ENCODE results near the gene MORN5.

The MORN5 gene

DNA sequence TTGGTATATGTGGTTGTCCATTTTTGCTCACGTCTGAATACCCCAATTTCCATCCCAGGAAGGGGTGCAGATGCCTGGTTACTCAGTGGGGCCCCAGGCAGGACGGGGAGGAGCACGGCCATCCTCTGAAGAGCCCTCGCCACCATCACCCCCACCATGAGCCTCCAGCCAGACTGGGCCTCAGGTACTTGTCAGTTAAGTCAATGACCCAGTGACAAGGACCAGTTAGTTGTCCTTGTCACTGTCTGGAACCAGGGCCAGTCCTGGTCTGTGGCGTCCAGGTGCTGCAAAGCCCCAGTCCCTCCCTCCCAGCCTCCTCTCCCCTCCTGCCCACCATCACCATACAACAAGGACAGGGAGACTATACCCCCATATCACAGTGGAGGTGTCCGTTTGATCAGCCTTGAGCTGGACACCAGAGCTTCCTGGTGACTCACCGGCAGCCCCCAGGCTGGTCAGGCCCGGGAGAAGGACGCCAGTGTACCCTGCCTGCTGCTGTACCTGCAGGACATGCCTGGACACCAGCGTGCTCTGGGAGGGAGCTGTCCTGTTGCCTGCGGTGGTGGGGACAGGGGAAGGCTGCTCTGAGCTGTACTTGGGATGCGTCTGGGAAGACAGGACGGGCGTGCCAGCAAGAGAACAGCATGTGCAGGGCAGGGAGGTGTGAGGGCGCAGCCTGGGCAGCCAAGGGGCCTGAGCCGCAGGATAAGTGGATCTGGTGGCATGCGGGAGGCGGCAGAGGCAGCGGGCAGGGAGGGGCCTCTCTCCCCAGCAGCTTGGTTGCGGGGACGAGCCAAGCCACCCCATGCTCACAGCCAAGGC is 34.0 kb upstream of the MORN5 start:
- DNase-seq, result no peak

GRCh38 chr9:122126331-122127261 is 33.1 kb upstream of the MORN5 start:
- no peak for DNase-seq

DNA sequence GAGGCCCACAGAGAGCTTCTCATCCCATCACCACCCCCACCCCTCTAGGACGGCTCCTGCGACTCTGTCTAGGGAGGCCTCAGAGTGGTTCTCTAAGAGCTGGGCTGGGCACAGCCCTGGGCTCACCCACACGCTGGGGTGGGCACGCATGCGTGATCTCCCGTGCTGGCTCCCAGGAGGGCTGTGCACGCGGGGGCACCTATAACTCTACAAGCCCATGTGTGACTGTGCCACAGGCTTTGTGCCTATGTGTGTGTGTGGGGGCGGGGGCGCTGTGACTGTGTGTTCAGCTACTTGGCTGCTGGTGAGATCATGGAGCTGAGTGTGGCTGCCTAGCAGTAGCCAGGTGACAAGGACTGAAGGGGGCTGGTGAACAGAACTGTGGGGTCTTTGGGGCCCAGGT is 32.3 kb upstream of the MORN5 start:
- no peak for DNase-seq

GRCh38 chr9:122128007-122128968 is 31.4 kb upstream of the MORN5 start:
- no peak for DNase-seq

- DNase-seq, result no peak
Measured at GRCh38 chr9:122128969-122129343, 30.8 kb upstream of the MORN5 start.

DNA sequence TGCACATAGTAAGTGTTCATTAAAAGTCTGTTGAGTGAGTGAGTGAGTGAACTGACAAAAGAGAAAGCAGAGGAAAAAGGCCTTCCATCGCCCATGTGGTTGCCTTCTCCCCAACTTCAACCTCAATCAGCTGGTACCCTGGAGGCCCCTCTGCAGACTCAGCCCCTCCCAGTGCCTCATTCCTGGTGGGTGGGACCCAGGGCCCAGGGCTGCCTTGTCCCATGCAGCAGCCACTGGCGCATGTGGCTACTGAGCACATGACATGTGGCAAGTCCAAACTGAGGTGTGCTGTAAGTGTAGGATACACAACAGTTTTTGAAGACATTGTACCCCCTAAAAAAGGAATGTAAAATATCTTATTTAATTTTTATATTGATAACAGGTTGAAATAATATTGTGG is 29.7 kb upstream of the MORN5 start:
- DNase-seq, result no peak

- no peak for DNase-seq
Measured at GRCh38 chr9:122130837-122131236, 28.9 kb upstream of the MORN5 start.

DNA sequence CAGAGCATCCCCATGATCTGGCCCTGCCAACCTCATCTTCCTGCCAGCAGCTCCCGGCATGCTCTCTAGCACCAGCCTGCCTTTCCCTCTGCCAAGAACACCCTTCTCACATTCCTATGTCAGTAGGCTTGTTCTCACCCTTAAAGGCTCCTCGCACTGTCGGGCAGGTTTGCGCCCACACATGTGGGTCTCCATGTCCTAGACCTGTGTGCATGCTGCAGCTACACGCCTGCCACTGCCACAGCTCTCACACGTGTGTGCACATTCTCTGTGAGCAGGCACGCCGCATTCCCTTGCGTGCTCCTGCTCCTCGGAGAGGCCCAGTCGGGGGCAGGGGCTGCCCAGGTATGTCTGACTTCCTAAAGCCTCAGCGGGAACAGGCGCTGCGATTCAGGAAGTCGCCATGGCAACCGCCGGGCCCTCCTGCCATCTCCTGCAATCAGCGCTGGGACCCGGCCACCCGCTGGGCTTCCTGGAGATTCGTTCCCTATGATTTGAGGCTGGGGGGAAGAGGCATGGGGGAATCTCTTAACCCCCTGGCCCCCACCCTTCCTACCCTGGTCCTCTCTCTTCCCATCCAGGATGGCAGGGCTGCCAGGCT is 28.2 kb upstream of the MORN5 start:
- peak; percentile 54 for DNase-seq

DNA sequence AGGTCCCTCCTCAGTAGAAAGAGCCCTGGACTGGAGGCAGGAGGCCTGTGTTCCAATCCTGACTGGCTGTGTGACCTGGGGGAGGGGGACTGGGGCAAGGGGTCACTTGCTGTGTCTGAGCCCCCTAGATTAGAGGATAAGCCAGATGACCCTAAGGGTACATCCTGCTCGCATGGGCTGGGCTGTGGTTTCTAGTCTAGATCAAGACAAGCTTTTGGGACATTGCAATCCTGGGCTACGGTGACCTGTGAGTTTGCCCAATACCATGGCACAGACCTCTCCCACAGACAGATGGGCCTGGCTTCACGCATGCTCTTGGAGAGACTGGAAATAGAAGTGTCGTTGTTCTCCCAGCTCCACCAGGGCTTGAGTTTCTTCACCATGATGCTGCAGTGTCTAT is 27.2 kb upstream of the MORN5 start:
- DNase-seq, result no peak

DNA sequence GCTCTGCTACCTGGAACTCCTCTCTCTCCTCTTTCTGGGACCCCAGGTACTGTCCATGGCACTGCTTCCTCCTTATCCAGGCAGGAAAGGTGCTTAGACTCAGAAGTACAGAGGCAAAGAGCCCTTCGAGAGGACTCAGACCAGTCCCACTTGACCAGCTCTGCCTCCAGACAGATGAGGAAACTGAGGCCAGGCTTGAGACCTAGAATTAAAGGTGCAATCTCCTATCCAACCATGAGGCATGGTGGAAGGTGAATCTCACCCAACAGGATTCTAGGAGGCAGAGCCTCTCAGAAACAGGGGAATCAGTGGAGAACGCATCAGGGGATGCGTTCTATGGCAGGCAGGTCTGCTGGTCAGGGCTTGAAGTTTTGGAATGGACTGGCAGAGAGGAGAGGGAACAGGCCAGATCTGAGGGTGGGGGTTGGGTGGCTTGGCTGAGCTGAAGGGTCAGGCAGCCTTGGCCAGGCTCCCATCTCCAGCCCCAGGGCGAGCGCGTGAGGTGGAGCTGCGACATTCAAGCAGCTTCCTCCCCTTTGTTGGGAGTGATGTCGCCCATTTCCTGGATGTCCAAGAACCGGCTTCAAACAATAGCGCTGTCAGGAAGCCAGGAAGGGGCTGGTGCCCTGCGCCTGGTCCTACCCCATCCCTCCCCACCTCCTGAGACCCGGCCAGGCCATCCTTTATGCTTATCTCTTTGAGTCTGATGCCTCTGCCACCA is 26.3 kb upstream of the MORN5 start:
- no peak for DNase-seq

DNA sequence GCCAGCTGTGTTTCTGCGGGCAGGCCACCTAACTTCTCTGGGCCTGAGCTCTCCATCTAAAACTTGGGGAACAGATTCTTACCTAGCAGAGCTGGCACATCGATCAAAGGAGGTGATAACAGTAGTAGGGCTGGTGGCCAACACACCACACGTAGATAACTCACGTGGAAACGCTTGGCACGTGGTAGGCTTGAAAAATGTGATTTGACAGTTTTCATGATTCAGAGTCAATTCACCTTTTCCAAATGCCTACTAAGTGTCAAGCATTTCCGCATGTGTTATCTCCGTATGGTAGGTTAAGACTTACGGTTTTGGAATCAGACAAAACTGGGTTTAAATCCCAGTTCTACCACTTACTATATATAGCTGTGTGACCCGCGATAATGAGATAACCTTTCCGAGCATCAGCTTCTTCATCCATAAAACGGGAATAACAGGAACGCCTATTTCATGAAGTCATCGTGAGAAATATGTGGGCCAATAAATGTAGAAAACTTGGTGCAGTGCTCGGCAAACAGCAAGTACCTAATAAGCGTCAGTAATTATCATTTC is 25.6 kb upstream of the MORN5 start:
- no peak for DNase-seq

- no peak for DNase-seq
Measured at GRCh38 chr9:122134822-122135528, 24.7 kb upstream of the MORN5 start.

- DNase-seq, result no peak
Measured at GRCh38 chr9:122135529-122135859, 24.2 kb upstream of the MORN5 start.

- DNase-seq, result no peak
Measured at GRCh38 chr9:122138560-122139268, 21.0 kb upstream of the MORN5 start.

- DNase-seq, result no peak
Measured at GRCh38 chr9:122140368-122141193, 19.1 kb upstream of the MORN5 start.

- no peak for DNase-seq
Measured at GRCh38 chr9:122141671-122142070, 18.0 kb upstream of the MORN5 start.

DNA sequence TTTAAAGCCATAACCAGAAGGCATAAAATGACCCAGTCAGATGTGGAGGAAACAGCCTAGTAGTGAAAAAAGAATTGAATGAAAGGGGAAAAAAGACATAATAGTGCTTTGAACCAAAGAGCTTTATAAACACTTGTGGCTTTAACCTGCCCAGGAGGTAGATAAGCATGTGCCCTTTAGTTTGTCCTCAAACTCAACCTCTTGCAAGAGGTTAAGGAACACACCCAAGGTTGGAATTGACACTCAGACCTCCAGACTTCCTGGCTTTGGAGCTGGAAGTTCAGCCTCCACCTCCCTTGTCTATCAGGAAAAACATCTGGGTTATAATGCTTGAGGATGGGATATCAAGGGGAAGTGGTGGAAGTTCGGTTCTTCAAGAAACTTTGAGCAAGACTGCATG is 16.4 kb upstream of the MORN5 start:
- no peak for DNase-seq

- no peak for DNase-seq
Measured at GRCh38 chr9:122143876-122144405, 15.8 kb upstream of the MORN5 start.

Measured in NCI-H345 (cell line).